ENCODE data around the gene CCDC170.

CCDC170 gene

DNA sequence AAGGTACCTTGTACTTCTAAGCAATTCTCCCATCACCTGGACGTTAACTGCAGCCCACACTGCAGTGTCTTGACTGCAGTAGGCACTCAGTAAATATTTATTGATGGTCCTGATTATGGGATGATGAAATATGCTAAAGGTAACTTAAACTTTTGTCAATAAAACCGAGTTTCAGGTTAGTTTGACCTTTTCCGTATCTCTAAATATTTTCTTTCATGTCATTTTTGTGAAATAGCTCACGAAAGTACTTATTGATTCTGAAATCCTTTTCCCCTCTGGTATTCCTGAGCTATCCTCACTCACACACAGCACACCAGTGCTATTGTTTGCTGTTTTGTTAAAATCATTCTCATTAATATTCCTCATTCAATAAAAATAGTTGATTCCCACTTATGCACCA lies 164.3 kb downstream of the CCDC170 start:
- peaks cover 10% of the 10 kb centered on the region for H3K9me3 Mint-ChIP-seq
- no peaks in the 10 kb centered on the region for H3K4me1 Mint-ChIP-seq (ENCODE audit: low read depth)
- H3K36me3 Mint-ChIP-seq (ENCODE audit: low read depth): peaks cover 3% of the 10 kb centered on the region
- peaks cover 16% of the 10 kb centered on the region for H3K27me3 Mint-ChIP-seq
- H3K4me3 Mint-ChIP-seq: no peak overlapping the region
- H3K27ac Mint-ChIP-seq: no peak overlapping the region
- no peak for DNase-seq

DNA sequence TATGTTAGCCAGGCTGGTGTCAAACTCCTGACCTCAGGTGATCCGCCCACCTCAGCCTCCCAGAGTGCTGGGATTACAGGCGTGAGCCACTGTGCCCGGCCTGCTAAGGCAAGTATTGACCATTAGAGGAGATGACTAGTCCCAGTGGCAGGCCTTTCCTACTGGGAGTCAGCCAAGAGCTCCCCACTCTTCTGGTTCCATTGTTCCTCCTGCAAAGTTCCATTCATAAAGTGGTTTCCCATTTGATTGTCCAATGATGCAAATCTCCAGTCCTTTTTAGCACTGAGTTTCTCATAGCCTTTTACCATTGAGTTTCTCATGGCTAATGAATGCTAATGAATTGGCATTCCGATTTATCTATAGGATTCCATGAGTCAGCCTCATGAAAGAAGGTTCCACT lies 165.4 kb downstream of the CCDC170 start:
- H3K27me3 Mint-ChIP-seq: peaks cover 23% of the 10 kb centered on the region
- peaks cover 10% of the 10 kb centered on the region for H3K9me3 Mint-ChIP-seq
- H3K4me3 Mint-ChIP-seq: no peak overlapping the region
- H3K36me3 Mint-ChIP-seq (ENCODE audit: low read depth): peaks cover 3% of the 10 kb centered on the region
- H3K27ac Mint-ChIP-seq: no peak overlapping the region
- no peaks in the 10 kb centered on the region for H3K4me1 Mint-ChIP-seq (ENCODE audit: low read depth)
- DNase-seq: no peak

DNA sequence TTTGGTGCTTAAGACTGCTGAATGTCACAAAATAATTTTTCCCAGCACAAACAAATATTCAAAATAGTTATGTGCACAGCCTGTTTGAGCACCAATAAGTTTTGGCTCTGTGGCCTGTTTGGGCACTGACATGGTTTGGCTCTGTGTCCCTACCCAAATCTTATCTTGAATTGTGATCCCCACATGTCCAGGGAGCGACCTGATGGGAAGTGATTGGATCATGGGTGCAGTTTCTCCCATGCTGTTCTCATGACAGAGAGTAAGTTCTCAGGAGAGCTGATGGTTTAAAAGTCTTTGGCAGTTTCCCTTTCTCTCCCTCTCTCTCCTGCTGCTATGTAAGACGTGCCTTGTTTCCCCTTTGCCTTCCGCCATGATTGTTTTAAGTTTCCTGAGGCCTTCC lies 167.7 kb downstream of the CCDC170 start:
- H3K4me1 Mint-ChIP-seq (ENCODE audit: low read depth): no peaks in the 10 kb centered on the region
- peaks cover 27% of the 10 kb centered on the region for H3K27me3 Mint-ChIP-seq
- H3K9me3 Mint-ChIP-seq: no peaks in the 10 kb centered on the region
- H3K4me3 Mint-ChIP-seq: no peak overlapping the region
- no peak overlapping the region for H3K27ac Mint-ChIP-seq
- DNase-seq: no peak
- H3K36me3 Mint-ChIP-seq (ENCODE audit: low read depth): no peaks in the 10 kb centered on the region

DNA sequence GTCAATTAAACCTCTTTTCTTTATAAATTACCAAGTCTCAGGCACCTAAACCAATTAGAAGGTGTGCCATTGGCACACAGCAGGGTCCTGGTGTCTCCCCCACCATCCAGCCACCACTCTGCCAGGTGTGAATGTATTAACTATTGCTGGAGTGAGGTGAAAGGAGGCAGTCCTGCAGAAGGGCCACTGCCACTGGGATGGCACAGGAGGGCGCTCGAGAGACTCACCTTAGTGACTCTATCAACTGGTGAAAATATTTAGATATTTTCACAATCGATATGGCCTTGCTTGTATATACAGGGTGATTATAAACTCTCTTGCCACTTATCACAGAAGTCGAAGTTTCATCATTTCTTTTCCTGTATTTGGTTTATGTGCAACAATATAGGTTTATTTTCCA lies 168.1 kb downstream of the CCDC170 start:
- no peak for DNase-seq
- H3K9me3 Mint-ChIP-seq: no peaks in the 10 kb centered on the region
- no peaks in the 10 kb centered on the region for H3K4me1 Mint-ChIP-seq (ENCODE audit: low read depth)
- H3K4me3 Mint-ChIP-seq: no peak overlapping the region
- no peak overlapping the region for H3K27ac Mint-ChIP-seq
- H3K36me3 Mint-ChIP-seq (ENCODE audit: low read depth): no peaks in the 10 kb centered on the region
- peaks cover 27% of the 10 kb centered on the region for H3K27me3 Mint-ChIP-seq

DNA sequence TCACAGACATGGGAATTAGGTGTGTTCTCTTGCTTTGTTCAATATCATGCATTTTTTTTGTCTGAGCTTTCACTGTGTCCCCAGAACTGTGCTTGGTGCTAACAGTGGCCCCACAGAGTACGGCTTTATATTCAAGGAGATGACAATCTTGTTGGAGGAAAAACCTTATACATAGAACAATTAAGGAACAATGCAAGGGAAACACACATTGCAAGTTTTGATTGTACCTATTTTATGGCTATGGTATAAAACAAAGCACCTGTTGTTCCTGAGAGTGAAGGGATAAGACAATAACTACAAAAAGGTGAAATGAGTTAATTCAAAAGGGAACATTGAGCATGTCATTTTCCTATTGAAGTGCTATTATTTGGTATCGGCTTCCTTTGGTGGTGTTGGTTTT lies 169.7 kb downstream of the CCDC170 start:
- Mint-ChIP-seq H3K9me3 (no peaks in the 10 kb centered on the region), H3K4me1 (ENCODE audit: low read depth) (no peaks in the 10 kb centered on the region), H3K4me3 (no peak overlapping the region), H3K36me3 (ENCODE audit: low read depth) (no peaks in the 10 kb centered on the region), H3K27me3 (peaks cover 33% of the 10 kb centered on the region), H3K27ac (no peak overlapping the region)
- DNase-seq: no peak

DNA sequence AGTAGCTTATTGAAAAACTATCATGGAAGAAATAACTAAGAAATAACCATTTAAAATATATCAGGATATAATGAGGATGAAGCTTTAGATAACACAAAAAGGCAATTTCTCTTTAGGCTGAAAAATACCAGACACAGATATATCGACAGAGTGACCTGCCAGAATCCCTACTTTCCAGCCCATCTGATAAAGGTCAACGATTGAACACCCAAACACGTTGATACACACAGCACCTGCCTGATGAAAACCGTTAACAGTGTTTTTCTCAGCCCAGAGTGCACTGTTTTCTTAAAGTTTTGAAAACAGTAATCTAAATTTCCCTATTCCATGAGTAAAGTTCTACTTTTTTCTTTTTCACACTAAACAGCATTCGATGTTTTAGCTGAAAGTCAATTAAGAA lies 170.6 kb downstream of the CCDC170 start:
- peaks cover 34% of the 10 kb centered on the region for H3K27me3 Mint-ChIP-seq
- no peaks in the 10 kb centered on the region for H3K9me3 Mint-ChIP-seq
- no peak overlapping the region for H3K27ac Mint-ChIP-seq
- H3K4me3 Mint-ChIP-seq: no peak overlapping the region
- H3K36me3 Mint-ChIP-seq (ENCODE audit: low read depth): no peaks in the 10 kb centered on the region
- no peaks in the 10 kb centered on the region for H3K4me1 Mint-ChIP-seq (ENCODE audit: low read depth)
- no peak for DNase-seq

DNA sequence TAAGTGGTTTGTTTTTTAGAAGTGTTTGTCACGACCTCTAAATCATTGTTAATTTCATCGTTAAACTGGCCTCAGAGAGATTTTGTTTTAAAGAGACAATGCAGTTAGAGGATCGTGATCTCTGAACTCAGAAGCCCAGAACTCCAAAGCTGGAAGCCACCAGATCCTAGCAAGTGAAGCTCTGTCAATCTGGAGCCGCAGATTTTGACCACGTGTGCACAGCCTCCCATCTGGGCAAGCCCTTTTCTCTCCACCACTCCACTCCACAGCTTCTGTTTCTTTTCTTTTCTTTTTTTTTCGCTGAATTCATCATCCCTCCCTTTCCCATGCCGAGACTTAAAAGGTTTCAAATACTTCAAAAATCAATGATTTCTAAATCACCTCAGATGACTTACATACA lies 171.5 kb downstream of the CCDC170 start:
- H3K9me3 Mint-ChIP-seq: no peaks in the 10 kb centered on the region
- no peak overlapping the region for H3K4me3 Mint-ChIP-seq
- H3K27ac Mint-ChIP-seq: no peak overlapping the region
- no peaks in the 10 kb centered on the region for H3K4me1 Mint-ChIP-seq (ENCODE audit: low read depth)
- no peak for DNase-seq
- no peaks in the 10 kb centered on the region for H3K36me3 Mint-ChIP-seq (ENCODE audit: low read depth)
- H3K27me3 Mint-ChIP-seq: peaks cover 31% of the 10 kb centered on the region

DNA sequence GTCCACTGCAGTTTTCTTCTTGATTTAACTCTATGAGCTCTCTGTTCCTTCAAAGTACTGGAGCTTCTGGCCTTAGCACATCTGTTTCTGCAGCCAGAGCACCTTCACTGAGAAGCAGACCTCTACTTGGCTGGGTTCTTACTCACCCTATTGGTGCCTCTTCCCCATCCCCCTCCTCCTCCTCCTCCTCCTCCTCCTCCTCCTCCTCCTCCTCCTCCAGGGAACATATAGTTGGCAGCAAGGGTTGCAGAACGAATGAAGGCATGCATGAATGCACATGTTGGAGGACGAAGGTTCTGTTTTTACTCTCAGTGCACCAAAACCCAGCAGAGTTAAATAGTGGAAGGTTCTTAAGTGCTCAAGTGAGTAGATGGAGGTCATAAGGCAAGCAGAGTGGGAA lies 172.7 kb downstream of the CCDC170 start:
- H3K36me3 Mint-ChIP-seq (ENCODE audit: low read depth): no peaks in the 10 kb centered on the region
- peaks cover 34% of the 10 kb centered on the region for H3K27me3 Mint-ChIP-seq
- DNase-seq: no peak
- H3K9me3 Mint-ChIP-seq: no peaks in the 10 kb centered on the region
- no peaks in the 10 kb centered on the region for H3K4me1 Mint-ChIP-seq (ENCODE audit: low read depth)
- H3K4me3 Mint-ChIP-seq: no peak overlapping the region
- H3K27ac Mint-ChIP-seq: no peak overlapping the region

DNA sequence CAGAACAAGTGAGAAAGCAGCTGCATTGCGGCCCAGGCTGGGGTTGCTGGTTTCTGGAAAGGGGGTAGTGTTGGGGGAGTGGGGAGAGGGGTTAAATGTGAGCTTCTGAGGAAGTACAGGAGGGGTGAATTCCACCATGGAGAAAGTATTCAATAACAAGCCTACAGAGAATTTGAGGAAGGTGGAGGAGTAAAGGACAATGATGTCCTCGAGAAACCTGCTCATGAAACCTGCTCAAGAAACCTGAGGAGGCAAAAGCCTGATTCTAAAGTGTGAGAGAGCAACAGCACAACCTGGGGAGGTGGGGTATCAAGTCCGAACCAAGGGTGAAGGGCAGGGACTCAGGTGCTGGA lies 175.4 kb downstream of the CCDC170 start:
- Mint-ChIP-seq H3K4me3 (no peak overlapping the region), H3K36me3 (ENCODE audit: low read depth) (no peaks in the 10 kb centered on the region), H3K27ac (no peak overlapping the region), H3K9me3 (no peaks in the 10 kb centered on the region), H3K4me1 (ENCODE audit: low read depth) (no peaks in the 10 kb centered on the region), H3K27me3 (peaks cover 16% of the 10 kb centered on the region)
- DNase-seq: no peak

DNA sequence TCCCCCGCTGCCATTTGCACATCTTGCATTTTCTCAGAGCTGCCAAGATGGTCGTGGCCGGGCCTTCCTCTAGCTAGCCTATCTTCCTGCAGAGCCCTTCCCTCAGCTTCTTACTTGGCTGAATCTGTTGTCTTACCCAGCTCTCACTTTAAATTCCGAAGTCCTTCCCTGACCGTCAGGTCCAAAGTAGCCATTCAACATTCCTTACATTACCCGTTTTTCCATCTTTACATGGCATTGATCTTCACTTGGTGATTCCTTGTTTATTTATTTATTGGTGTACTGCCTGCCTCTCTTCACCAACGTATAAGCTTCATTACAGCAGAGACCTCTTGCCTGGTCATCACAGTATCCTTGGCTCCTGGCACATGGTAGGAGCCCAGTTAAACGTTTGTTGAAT lies 176.3 kb downstream of the CCDC170 start:
- Mint-ChIP-seq H3K4me3 (no peak overlapping the region), H3K4me1 (ENCODE audit: low read depth) (no peaks in the 10 kb centered on the region), H3K27ac (no peak overlapping the region), H3K27me3 (peaks cover 20% of the 10 kb centered on the region), H3K36me3 (ENCODE audit: low read depth) (no peaks in the 10 kb centered on the region), H3K9me3 (no peaks in the 10 kb centered on the region)
- no peak for DNase-seq

All from activated T-cell treated with anti-CD3 and anti-CD28 coated beads, Interleukin-2, amount 50 U/mL, for 24 hours (primary cell).